HG02763 (cell line): ENCODE results near the gene S100A8.

Experiments used
- ATAC-seq: cut with Tn5 transposase; IDR thresholded peaks from one replicate; pipeline ENCODE4 v1.9.1; 2021; ENCODE audit warnings: mild to moderate bottlenecking, moderate library complexity; ENCODE audit not compliant: unreplicated experiment

S100A8 gene

DNA sequence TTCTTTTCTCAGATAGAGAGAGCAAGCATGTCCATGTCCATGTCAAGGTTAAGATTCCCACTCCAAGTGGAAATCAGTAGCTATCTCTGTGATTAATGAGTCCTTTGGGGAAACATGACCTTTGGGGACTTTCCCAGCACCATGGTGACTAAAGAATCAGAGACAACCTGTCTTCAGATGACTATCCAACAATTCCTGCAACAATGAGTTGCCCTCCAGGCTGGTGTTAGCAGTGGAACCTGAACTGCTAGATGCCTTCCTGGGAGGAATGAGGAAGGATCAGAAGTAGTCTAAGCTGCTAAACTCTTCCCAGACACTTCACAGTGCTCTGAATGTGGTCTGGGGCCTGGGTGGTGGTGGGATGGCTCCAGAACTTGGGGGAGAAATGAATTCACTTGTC lies 26.7 kb downstream of the S100A8 start:
- no peak for ATAC-seq

DNA sequence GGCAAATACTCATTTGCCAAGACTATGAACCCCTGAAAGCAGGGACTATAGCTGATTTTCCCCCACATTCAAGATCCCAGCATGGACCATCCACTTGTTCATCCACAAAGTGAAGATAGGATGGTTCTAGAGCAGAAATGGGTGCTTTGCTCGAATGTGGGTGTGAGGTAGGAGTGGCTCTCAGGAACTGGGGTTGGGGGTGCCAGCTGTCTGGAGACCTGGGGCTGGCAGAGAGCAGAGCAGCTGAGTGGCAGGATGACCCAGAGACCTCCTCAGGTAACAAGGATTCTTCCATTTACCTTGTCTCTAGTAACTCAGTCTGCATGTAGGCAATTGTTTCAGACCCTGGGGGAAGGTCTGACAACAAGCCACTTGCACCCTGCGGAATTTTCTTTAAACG lies 27.2 kb downstream of the S100A8 start:
- ATAC-seq, result no peak

DNA sequence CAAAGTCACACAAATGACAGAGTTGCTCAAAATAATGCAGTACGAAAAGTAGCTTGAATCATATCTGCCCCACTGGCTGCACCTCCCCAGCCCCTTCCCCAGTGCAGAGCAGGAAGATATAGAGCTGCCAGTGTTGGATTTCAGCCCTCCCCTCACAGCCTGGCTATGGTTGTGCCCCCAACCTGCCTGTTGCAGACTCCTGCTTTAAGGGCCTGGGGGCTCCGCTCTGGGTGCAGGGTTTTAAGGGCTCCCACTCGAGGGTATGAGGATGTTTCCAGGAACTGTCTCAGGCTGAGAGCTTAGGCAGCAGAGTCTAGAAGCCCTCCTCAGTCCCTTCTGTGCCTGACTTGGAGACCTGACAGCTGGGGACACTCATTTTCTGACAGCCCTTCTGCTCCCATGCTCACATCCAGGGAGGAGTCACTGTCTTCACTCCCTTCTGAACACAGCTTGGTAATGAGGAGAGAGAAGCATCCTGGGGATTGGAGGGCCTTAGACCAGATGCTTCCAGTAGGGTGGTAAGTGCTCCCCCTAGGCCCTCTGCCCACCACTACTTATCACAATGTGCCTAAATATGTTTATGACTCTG lies 28.6 kb downstream of the S100A8 start:
- no peak for ATAC-seq

DNA sequence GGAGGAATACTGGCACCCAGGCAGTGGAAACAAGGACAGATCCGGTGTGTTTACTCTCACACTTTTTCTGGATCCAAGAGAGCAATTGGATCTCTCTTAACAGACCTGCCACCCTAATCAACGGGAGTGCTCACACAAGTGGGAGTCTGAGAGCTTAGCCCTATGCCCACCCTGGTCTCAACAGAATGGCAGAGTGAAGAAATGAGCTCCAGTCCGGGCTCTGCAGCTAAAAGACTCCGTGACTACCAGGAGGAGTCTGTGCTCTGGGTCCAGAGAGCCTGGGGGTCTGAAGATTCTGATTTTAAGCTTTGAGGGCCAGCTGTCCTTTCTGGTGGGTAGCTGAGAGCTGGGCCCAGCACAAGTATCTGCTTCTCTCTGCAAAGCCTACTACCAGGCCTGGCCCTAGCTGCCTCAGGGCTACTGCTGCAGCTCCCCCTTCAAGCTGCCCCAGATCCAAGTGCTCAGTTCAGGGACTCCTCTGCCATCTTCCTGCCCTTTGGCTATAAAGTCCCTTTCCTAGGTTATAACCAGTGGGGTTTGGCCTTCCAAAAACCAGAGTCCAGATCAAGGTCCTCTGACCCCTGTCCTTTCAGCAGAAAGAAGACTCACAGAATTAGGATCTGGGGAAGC lies 29.3 kb downstream of the S100A8 start:
- no peak for ATAC-seq

DNA sequence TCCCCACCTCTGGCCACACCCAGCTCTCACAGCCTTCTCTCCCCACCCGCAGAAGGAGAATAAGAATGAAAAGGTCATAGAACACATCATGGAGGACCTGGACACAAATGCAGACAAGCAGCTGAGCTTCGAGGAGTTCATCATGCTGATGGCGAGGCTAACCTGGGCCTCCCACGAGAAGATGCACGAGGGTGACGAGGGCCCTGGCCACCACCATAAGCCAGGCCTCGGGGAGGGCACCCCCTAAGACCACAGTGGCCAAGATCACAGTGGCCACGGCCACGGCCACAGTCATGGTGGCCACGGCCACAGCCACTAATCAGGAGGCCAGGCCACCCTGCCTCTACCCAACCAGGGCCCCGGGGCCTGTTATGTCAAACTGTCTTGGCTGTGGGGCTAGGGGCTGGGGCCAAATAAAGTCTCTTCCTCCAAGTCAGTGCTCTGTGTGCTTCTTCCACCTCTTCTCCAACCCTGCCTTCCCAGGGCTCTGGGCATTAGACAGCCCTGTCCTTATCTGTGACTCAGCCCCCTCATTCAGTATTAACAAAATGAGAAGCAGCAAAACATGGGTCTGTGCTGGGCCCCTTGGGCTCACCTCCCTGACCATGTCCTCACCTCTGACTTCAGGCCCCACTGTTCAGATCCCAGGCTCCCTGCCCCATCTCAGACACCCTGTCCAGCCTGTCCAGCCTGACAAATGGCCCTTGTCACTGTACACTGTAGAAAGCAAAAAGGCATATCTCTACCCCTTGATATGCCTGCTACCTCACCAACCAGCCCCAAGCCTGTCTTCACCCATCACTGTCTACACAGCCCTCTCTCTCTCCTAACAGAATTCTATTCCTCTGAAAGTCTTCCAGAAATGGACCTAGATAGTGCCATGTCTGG lies 30.0 kb downstream of the S100A8 start:
- no peak for ATAC-seq

DNA sequence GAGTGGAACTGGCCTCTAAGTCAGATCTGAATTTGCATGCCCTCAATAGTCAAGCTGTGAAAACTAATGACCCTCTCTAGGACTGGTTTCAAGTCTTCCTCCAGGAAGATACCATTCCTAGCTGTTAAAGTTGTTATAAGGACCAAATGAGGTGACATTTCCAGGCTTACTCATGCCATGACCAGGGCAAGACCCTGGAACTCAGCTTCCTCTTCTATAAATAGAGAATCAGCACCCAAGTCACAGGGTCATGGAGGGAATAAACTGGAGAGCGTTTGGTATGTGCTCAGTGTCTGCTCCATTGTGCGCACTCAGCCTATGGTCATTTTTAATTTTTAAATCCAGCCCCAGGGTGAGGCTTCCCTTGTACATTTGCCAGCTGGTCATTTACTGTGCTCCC lies 30.7 kb downstream of the S100A8 start:
- no peak for ATAC-seq

DNA sequence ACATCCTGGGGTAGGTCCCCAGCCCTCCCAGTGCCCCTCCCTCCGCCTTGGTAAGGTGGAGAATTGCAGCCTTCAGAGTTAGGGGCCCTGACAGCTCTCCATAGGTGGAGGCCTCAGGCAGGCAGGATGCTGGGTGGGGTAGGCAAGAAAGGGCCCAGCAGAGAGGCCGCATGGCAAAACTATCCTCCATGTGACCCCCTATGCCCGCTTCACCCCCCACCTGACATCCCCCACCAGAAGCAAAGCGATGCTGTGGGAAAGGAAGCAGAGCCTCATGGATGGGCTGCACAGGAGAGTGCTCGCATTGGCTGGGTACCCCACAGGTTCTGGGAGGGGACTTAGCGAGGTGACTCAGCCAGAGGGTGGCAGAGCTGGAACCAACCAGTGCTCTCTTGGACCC lies 31.6 kb downstream of the S100A8 start:
- ATAC-seq, result no peak

DNA sequence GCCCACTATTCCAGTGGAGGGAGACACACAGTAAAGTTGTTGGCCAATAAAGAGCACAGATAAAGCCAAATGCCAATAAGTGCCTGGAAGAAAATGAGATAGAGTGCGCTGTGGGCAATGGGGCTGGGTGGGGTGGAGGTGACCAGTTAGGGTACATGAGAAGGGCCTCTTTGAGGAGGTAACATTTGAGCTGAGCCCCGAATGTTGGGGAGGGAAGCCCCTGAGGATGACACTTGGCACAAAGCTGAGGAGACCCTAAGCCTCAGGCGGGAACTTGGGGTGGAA lies 32.2 kb downstream of the S100A8 start:
- ATAC-seq, result no peak

DNA sequence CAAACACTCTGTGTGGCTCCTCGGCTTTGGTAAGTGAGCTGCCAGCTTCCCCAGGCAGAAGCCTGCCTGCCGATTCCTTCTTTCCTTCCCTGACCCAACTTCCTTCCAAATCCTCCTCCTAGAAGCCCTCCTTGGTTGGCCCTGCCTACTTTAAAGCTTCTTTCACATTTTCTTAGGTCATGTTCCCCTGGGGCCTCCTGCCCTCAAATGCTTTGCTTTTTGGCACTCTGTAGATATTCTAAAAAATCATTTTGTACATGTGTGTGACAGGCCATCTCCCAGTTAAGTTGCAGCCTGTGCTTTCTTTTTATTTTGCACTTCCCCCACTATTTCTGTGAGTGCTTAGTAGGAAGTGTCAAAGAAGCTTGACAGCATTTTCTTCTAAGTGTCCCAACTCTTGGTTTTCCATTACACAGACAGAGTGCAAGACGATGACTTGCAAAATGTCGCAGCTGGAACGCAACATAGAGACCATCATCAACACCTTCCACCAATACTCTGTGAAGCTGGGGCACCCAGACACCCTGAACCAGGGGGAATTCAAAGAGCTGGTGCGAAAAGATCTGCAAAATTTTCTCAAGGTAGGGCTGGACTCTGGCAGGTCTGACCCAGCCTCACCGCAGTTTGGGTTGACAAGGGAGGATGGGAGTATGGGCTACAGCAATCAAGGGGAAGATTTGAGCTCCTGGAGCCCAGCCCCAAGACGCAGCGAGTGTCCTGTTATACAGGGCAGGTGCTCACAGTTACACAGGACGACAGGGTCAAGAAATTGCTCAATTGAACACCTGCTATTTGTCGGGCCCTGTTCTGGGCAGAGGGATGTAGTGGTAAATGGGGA lies 32.8 kb downstream of the S100A8 start, which contains the start of gene S100A9:
Gene S100A9, plus strand, starts transcription at position 2 of the 838 bp plus-strand sequence. Its CDS starts 430 bp downstream, at position 432.
- ATAC-seq, result no peak

DNA sequence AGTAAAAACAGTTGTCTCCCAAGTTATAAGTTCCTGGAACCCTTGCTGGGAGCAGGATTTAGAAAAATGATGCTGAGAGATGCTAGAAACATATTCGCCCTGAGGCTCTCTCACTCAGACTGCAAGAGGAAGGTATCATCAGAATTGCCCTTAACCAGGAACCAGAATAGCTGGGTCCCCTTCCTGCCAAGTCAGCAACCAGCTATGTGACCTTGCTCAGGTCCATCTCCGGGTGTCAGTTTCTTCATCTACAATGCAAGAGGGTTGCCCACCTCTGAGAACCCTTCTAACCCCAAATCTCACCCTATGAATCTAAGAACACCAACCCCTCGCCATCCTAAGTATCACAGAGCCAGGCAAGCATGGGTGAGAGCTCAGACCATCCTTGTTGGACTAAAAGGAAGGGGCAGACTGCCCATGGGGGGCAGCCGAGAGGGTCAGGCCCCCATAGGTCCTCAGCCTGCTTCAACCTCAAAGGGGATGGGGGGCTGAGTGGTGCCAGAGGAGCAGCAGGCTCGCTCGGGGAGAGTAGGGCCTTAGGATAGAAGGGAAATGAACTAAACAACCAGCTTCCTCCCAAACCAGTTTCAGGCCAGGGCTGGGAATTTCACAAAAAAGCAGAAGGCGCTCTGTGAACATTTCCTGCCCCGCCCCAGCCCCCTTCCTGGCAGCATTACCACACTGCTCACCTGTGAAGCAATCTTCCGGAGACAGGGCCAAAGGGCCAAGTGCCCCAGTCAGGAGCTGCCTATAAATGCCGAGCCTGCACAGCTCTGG lies 33.6 kb downstream of the S100A8 start:
- ATAC-seq, result no peak

DNA sequence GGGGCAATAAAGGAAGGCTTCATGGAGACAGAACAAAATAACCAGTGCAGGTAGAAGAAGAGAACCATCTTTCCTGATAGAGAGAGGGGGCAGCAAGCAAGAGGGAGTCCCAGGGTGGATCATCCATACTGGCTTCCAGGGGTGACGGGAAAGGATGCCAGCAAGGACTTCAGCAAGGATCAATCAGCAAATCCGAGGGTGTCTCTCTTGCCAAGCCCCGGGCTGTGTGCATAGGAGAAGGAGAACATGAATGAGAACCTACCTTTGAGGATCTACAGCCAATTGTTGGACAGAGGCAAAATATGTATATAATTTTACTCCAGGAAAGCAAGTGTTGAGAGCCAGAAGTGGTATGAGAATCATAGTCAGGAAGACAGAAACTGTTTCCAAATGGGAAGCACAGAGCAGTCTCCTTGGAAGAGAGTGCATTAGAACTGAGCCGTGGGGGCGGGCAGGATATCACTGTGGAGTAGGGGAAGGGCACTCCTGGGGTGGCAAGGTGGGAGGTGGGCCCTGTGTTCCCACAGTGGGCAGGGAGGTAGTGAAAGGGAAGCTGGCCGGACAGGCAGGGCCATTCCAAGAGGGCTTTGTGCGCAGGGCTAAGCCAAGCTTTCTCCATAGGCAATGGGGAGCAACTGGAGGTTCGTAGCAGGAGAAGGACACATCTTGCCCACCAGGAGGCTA lies 34.3 kb downstream of the S100A8 start:
- no peak for ATAC-seq

DNA sequence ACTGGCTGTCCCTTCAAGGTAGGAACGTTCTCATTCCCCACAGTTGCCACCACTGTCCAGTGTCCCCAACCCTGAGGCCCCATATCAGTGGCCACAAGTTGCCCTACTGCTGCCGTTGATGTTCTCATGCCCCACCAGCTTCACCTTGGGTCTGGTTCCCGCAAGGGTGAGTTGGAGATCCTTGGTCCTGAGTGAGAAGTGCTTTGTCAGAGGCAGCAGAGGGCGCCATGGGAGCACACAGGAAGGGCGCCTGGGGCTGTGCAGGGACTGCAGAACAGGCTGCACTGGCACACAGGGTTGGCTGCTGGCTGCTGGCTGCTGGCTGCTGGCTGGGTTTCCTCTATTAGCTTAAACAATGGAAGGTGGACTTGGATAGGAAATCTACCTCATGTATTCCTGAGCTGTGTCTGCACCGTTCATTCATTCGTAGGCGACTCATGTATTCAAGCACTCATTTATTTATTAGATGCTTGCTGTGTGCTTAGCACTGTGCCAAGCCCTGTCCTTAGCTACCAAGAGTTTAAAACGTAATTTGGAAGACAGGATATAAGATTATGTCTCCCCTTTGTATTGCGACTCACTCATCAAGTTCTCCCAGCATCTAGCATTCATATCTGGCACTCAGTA lies 35.3 kb downstream of the S100A8 start:
- no peak for ATAC-seq

DNA sequence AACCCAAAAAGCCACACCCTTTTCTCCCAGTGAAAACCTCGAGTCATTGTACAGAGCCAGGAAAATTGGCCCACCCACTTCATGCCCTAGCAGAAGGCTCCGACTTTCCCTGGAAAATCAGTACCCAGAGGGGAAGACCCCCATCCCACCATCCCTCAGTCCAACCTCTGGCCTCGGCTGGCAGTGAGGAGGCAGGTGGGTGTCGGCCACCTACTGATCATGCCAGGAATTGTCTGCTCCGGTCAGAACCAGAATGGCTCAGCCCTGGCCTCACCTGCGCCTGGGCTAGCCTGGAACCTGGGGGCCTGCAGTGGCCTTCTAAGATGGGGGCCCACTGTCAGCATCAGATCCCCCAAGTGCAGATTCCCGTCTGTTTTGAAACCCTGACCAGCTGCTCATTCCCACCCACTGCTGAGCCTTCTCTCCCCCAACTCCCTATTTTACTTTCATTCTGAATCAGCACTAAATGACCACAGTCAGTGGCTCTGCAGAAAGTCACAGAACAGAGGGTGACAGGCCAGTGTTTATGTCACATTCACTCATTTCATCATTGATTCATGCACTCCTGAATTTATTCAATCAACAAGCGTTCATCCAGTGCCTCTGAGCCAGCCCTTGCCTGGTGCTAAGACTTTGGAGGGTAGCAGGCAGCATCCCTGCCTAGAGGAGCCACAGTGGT lies 36.2 kb downstream of the S100A8 start:
- no peak for ATAC-seq

DNA sequence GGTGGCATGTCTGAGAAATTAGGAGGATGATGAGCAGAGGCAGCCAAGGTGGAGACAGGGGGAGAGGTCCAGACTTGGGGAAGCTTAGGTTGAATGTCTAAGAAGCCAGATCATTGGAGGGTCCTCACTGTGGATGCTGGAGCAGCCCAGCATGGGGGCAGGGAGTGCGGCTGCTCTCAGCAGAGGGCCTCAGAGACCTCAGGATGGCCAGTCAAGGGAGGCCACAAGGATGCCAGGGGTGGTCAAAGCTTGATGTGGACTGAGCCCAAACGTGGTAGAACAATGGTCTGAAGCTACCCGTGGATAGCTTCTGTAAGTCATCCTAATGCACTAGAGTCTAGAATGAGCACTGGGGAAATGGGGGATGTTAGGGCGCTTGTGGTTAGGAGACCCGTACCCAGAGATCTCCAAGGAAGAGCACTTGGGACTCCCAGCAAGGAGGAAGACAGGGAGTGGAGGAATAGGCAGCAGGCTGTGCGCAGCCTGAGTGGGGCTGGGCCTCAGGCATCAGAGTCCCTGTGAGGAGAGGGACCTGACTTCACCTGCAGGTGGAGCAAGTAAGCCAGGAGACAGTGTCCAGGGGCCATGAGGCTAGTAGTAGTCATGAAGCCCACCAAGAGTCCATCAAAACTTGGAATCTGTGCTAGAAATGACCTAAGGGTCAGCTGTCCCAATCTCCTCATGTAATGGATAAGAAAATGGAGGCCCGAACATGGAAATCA lies 37.5 kb downstream of the S100A8 start:
- no peak for ATAC-seq

DNA sequence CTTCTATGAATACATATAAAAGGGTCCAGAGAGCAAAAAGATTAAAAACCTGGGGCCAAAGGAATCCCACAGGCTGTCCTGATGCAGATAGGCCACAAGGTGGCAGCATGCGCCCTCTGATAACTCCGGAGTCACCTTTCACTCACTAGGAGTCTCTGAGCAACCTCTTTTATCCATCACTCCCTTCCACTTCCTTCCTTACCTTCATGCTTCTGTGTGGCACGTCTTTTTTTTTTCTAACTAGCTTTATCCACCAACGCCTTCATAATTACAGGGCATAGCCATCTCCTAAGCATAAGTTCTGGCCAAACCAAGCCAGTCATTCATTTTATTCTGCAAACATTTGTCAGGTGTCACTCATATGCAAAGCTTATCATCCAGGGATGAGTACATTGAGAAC lies 38.4 kb downstream of the S100A8 start:
- ATAC-seq, result no peak

DNA sequence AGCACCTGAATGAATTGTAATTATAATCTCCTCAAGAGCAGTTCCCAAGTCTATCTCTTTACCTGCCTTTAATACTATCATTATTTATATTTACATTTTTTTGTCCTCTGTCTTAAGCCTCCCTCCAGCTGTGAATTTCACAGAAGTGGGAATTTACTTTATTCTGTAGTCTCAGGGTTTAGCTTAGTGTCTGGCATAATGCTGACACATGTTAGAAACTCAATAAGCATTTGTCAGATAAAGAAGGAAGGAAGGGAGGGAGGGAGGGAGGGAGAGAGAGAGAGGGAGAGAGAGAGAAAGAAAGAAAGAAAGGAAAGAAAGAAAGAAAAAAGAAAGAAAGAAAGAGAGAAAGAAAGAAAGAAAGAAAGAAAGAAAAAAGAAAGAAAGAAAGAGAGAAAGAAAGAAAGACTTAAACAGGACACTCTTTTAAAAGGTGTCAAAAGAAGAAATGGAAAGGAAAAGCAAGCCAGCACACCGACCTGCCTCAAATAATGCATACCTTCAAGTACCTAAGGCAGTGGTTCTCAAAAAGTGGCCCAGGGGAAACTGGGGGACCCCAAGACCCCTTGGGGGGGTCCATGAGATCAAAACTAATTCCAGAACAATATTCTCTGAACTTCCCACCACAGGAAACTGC lies 40.4 kb downstream of the S100A8 start:
- ATAC-seq, result no peak

DNA sequence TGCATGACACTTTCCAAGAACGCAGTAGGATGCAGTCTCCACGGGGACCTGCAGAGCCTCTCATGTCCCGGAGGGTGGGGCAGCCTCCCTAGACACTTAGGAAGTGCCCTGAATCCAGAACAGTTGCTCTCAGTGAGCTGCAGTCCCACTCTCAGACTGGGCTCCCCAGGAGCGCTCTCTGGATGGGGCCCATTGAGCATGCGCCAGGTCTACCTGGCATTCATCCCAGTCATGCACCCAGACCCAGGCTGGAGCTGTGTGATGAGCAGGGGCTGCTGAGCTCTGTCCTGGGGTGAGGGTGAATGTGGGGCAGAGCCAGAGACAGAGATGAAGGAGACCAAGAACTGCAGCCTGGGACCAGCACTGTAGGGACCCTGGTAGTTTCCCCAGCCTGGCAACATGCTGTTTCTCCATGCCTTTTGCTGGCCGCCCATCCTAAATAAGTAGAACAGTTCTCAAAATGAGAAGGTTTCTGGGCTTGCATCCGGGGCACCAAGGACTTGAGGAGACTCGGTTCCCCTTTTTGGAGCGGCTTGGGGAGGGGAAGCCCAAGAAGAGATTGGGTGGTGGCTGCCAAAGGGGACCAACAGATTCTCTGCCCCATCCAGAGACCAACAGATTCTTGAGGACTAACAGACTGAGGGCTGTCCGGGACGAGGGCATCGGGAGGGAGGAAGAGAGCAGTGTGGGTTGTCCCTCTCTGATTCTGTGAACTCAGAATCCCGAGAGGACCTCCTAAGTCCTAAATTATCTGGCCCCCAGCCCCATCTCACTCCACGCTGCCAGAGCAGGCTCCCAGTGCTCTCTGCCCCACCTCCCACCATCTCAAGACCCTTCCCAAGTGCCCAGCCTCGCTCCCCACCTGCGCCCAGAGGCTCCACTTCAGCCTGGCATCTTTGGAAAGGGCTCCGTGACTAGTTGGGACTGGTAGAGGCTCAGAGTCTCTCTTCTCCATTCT lies 41.2 kb downstream of the S100A8 start:
- no peak for ATAC-seq
